Trophoblast cell (in vitro differentiated cells and primary cell): Measurements from ENCODE around the gene PGA5.
"Not testable (repeated sequence)": the region's sequence is repeated elsewhere in the genome, so short reads cannot be mapped to it uniquely, and the experiment has no call there.

Source experiments
- DNase-seq, 2 donors: peaks; one replicate each; pipeline ENCODE4 v3.0.0-alpha.2; 2016
- H2AFZ ChIP-seq: 2 replicates; pipeline ENCODE4 v1.6.1; 2013; ENCODE audit warnings: low read length, moderate library complexity, mild to moderate bottlenecking; ENCODE audit not compliant: insufficient read depth, poor library complexity
- H2AK5ac ChIP-seq: 2 replicates; pipeline ENCODE4 v1.6.1; 2013; ENCODE audit warnings: mild to moderate bottlenecking, low read length
- H2BK120ac ChIP-seq: 2 replicates; pipeline ENCODE4 v1.6.1; 2013; ENCODE audit warnings: low read length, mild to moderate bottlenecking, moderate library complexity; ENCODE audit not compliant: insufficient read depth, poor library complexity
- H2BK12ac ChIP-seq: 2 replicates; pipeline ENCODE4 v1.6.1; 2013; ENCODE audit warnings: mild to moderate bottlenecking, low read length, moderate library complexity
- H2BK5ac ChIP-seq: 2 replicates; pipeline ENCODE4 v1.6.1; 2013; ENCODE audit warnings: low read length, low read depth, moderate library complexity, mild to moderate bottlenecking; ENCODE audit not compliant: poor library complexity
- H3K14ac ChIP-seq: 2 replicates; pipeline ENCODE4 v1.6.1; 2013; ENCODE audit warnings: mild to moderate bottlenecking, low read length
- H3K18ac ChIP-seq: 2 replicates; pipeline ENCODE4 v1.6.1; 2013; ENCODE audit warnings: mild to moderate bottlenecking, low read length
- H3K23ac ChIP-seq: 2 replicates; pipeline ENCODE4 v1.6.1; 2013; ENCODE audit warnings: low read length
- H3K27ac ChIP-seq: 2 replicates; pipeline ENCODE4 v1.5.1; 2013; ENCODE audit warnings: low read depth, mild to moderate bottlenecking, inconsistent platforms, low read length, moderate library complexity
- H3K27me3 ChIP-seq: 2 replicates; pipeline ENCODE4 v1.6.1; 2013; ENCODE audit warnings: inconsistent platforms, mild to moderate bottlenecking, low read length, moderate library complexity; ENCODE audit not compliant: insufficient read depth
- H3K36me3 ChIP-seq, 2 experiments: 1 replicate in 1 of 2; 2 replicates in 1 of 2; pipeline ENCODE4 v1.6.1; 2013; ENCODE audit warnings: low read length in 2 of 2, mild to moderate bottlenecking in 2 of 2, moderate library complexity in 1 of 2; ENCODE audit not compliant: insufficient read depth in 2 of 2, control insufficient read depth in 1 of 2
- H3K4ac ChIP-seq: 2 replicates; pipeline ENCODE4 v1.6.1; 2013; ENCODE audit warnings: low read depth, mild to moderate bottlenecking, low read length, moderate library complexity
- H3K4me1 ChIP-seq, 2 experiments: 1 replicate in 1 of 2; 2 replicates in 1 of 2; pipeline ENCODE4 v1.6.1; 2013; ENCODE audit warnings: low read length in 2 of 2, mild to moderate bottlenecking in 2 of 2, moderate library complexity in 1 of 2; ENCODE audit not compliant: insufficient read depth in 2 of 2, control insufficient read depth in 1 of 2
- H3K4me2 ChIP-seq: 2 replicates; pipeline ENCODE4 v1.6.1; 2013; ENCODE audit warnings: inconsistent platforms, mild to moderate bottlenecking, low read length, moderate library complexity
- H3K4me3 ChIP-seq: 2 replicates; pipeline ENCODE4 v1.5.1; 2013; ENCODE audit warnings: mild to moderate bottlenecking, low read depth, low read length, inconsistent platforms
- H3K79me1 ChIP-seq: one replicate; pipeline ENCODE4 v1.6.1; 2013; ENCODE audit warnings: low read length
- H3K79me2 ChIP-seq: 2 replicates; pipeline ENCODE4 v1.6.1; 2013; ENCODE audit warnings: low read length, mild to moderate bottlenecking; ENCODE audit not compliant: control insufficient read depth, insufficient read depth, poor library complexity
- H3K9ac ChIP-seq: 2 replicates; pipeline ENCODE4 v1.6.1; 2013; ENCODE audit warnings: mild to moderate bottlenecking, low read length
- H3K9me3 ChIP-seq: 2 replicates; pipeline ENCODE4 v1.6.1; 2013; ENCODE audit warnings: low read depth, mild to moderate bottlenecking, control low read depth, inconsistent platforms, low read length; ENCODE audit not compliant: insufficient read depth
- H4K12ac ChIP-seq: 2 replicates; pipeline ENCODE4 v1.6.1; 2013; ENCODE audit warnings: low read depth, mild to moderate bottlenecking, low read length, moderate library complexity
- H4K8ac ChIP-seq: 2 replicates; pipeline ENCODE4 v1.6.1; 2013; ENCODE audit warnings: low read depth, mild to moderate bottlenecking, low read length, moderate library complexity
- H4K91ac ChIP-seq: one replicate; pipeline ENCODE4 v1.6.1; 2013; ENCODE audit warnings: low read depth, mild to moderate bottlenecking, low read length, moderate library complexity
- WGBS: extraction: QIAGEN DNeasy Blood & Tissue Kit; methylation state at CpG from one replicate; pipeline ENCODE4 v1.1.7; 2013; ENCODE audit warnings: missing lambda C conversion rate; ENCODE audit not compliant: insufficient read length, insufficient coverage; ENCODE audit errors: extremely low coverage; 5-methylcytosine and 5-hydroxymethylcytosine counted together

Gene PGA5

GRCh38 chr11:61245284-61245964 lies 4.4 kb downstream of the PGA5 start:
- not testable (repeated sequence) for DNase-seq, H3K9ac ChIP-seq, H2AK5ac ChIP-seq, H3K27me3 ChIP-seq, H3K9me3 ChIP-seq, H3K23ac ChIP-seq, H2AFZ ChIP-seq, H3K4me1 ChIP-seq, H3K36me3 ChIP-seq, H2BK12ac ChIP-seq, H4K12ac ChIP-seq, H2BK5ac ChIP-seq, H4K8ac ChIP-seq, H3K79me1 ChIP-seq, H3K14ac ChIP-seq, H3K27ac ChIP-seq, H4K91ac ChIP-seq, H2BK120ac ChIP-seq, H3K4ac ChIP-seq, H3K4me3 ChIP-seq, H3K18ac ChIP-seq, H3K4me2 ChIP-seq, H3K79me2 ChIP-seq
- no CpG with 5 or more reads among the region's 10 CpGs for WGBS

GRCh38 chr11:61248071-61248470 lies 7.1 kb downstream of the PGA5 start:
- not testable (repeated sequence) for H3K4me3 ChIP-seq, H3K18ac ChIP-seq, H3K27ac ChIP-seq, H3K9ac ChIP-seq, H2AFZ ChIP-seq, H2BK5ac ChIP-seq, H4K91ac ChIP-seq, H4K12ac ChIP-seq, H2AK5ac ChIP-seq, H2BK120ac ChIP-seq, DNase-seq, H3K4me1 ChIP-seq, H3K23ac ChIP-seq, H3K9me3 ChIP-seq, H3K79me2 ChIP-seq, H2BK12ac ChIP-seq, H3K4ac ChIP-seq, H4K8ac ChIP-seq, H3K4me2 ChIP-seq, H3K36me3 ChIP-seq, H3K79me1 ChIP-seq, H3K27me3 ChIP-seq, H3K14ac ChIP-seq
- WGBS, result no CpG with 5 or more reads among the region's 9 CpGs

- WGBS, result 100% methylated on average over 4 of the region's 8 CpGs
These were observed 8.2 kb downstream of the PGA5 start for GRCh38 chr11:61249201-61249600.

GRCh38 chr11:61250796-61251765 lies 10.1 kb downstream of the PGA5 start:
- no CpG with 5 or more reads among the region's 20 CpGs for WGBS
- H3K18ac ChIP-seq, H3K4ac ChIP-seq, H3K9ac ChIP-seq, H4K8ac ChIP-seq, H3K27me3 ChIP-seq, H3K79me2 ChIP-seq, H2BK12ac ChIP-seq, H3K79me1 ChIP-seq, H3K4me2 ChIP-seq, H3K14ac ChIP-seq, DNase-seq, H2AFZ ChIP-seq, H3K23ac ChIP-seq, H3K27ac ChIP-seq, H4K91ac ChIP-seq, H2BK120ac ChIP-seq, H2BK5ac ChIP-seq, H2AK5ac ChIP-seq, H3K4me1 ChIP-seq, H3K4me3 ChIP-seq, H3K36me3 ChIP-seq, H4K12ac ChIP-seq, H3K9me3 ChIP-seq: not testable (repeated sequence)

More at GRCh38 chr11:61249201-61249600, 8.2 kb downstream of the PGA5 start:
- H3K9me3 ChIP-seq, H4K91ac ChIP-seq, H3K4me1 ChIP-seq, H4K8ac ChIP-seq, H3K23ac ChIP-seq, H2BK5ac ChIP-seq, H3K27me3 ChIP-seq, H3K18ac ChIP-seq, DNase-seq, H3K36me3 ChIP-seq, H3K14ac ChIP-seq, H2AK5ac ChIP-seq, H2AFZ ChIP-seq, H3K4ac ChIP-seq, H2BK12ac ChIP-seq, H3K9ac ChIP-seq, H4K12ac ChIP-seq, H3K4me3 ChIP-seq, H3K27ac ChIP-seq, H3K79me2 ChIP-seq, H3K79me1 ChIP-seq, H2BK120ac ChIP-seq, H3K4me2 ChIP-seq: not testable (repeated sequence)
